ENCODE data around the gene TMEM254.
"Not testable (repeated sequence)": the region's sequence is repeated elsewhere in the genome, so short reads cannot be mapped to it uniquely, and the experiment has no call there.

Gene TMEM254

DNA sequence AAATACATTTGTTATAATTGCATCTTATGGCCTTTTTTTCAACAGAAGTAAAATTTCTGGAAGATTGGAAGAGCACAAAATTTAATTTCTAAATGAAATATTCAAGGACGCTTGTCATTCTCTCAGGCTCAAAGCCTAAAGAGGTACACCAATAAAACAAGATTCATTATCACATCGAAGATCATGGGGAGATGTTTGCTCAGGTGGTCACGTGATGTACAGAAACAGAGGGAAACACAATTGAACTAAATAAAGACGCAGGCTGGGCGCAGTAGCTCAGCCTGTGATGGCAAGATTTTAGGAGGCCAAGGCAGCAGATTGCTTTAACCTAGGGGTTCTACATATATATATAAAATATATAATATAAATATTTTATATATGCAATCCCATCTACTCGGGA lies 37.3 kb upstream of the TMEM254 start:
- Histone ChIP-seq H3K9me3 (ENCODE audit: control insufficient read depth, low read length) (no peaks in the 10 kb centered on the region), H3K9ac (ENCODE audit: low read length) (no peak overlapping the region), H3K4me2 (ENCODE audit: low read length, poor library complexity, severe bottlenecking) (no peak overlapping the region), H3K18ac (ENCODE audit: low read depth in 1 of 2, low read length in 2 of 2) (no peak overlapping the region), H3K4me3 (ENCODE audit: insufficient read depth in 1 of 2, low read depth in 1 of 2, low read length in 2 of 2) (no peak overlapping the region), H2AK5ac (ENCODE audit: low read length, severe bottlenecking) (no peak overlapping the region), H2BK12ac (ENCODE audit: low read length in 2 of 2) (no peak overlapping the region), H3K27ac (ENCODE audit: low read length, poor library complexity, severe bottlenecking) (no peak overlapping the region), H3K23ac (ENCODE audit: low read length in 2 of 2) (no peak overlapping the region), H2BK5ac (ENCODE audit: low read depth, low read length, poor library complexity, severe bottlenecking) (no peak overlapping the region), H3K4ac (ENCODE audit: low read depth in 1 of 2, low read length in 2 of 2) (no peak overlapping the region), H3K14ac (ENCODE audit: low read length in 2 of 2) (no peak overlapping the region), H3K36me3 (ENCODE audit: control insufficient read depth in 1 of 2, insufficient read depth in 2 of 2, low read depth in 1 of 2, low read length in 2 of 2) (no peaks in the 10 kb centered on the region), H2AFZ (ENCODE audit: low read depth, low read length) (no peak overlapping the region), H2BK15ac (ENCODE audit: low read depth, poor library complexity, severe bottlenecking) (no peak overlapping the region), H3K27me3 (ENCODE audit: control insufficient read depth in 1 of 2, insufficient read depth in 1 of 2, low read length in 2 of 2) (no peaks in the 10 kb centered on the region), H4K8ac (ENCODE audit: low read length) (no peak overlapping the region), H3K79me1 (replicated peaks; ENCODE audit: low read length, poor library complexity, severe bottlenecking) (no peaks in the 10 kb centered on the region), H2BK120ac (ENCODE audit: low read depth, low read length) (no peak overlapping the region), H4K91ac (ENCODE audit: low read length) (no peak overlapping the region), H3K4me1 (ENCODE audit: control insufficient read depth, insufficient read depth, low read depth, low read length) (no peaks in the 10 kb centered on the region)
- DNase-seq, result no peak
- WGBS, result 92% methylated on average over 3 of the region's 6 CpGs

DNA sequence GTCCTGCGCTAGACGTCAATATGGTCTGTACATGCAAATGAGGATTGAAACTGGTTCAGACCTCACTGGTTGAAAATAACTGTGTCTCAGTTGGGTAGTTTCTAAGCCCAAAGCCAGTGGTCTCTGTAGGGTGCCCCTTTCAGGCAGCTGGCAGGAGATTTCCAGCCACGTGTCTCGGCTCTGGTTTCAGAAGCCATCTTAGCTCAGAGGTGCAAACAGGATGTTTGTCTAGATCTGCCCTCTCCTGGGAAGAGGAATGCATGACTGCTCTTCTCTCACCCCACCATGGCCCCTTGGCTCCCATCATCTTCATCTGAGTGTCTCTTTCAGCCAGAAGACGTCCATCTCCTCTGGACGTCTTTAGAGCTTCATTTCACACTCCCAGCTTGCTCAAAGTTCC lies 33.5 kb upstream of the TMEM254 start:
- not testable (repeated sequence) for H3K14ac ChIP-seq (ENCODE audit: low read length in 2 of 2); H3K4ac ChIP-seq (ENCODE audit: low read depth in 1 of 2, low read length in 2 of 2)

DNA sequence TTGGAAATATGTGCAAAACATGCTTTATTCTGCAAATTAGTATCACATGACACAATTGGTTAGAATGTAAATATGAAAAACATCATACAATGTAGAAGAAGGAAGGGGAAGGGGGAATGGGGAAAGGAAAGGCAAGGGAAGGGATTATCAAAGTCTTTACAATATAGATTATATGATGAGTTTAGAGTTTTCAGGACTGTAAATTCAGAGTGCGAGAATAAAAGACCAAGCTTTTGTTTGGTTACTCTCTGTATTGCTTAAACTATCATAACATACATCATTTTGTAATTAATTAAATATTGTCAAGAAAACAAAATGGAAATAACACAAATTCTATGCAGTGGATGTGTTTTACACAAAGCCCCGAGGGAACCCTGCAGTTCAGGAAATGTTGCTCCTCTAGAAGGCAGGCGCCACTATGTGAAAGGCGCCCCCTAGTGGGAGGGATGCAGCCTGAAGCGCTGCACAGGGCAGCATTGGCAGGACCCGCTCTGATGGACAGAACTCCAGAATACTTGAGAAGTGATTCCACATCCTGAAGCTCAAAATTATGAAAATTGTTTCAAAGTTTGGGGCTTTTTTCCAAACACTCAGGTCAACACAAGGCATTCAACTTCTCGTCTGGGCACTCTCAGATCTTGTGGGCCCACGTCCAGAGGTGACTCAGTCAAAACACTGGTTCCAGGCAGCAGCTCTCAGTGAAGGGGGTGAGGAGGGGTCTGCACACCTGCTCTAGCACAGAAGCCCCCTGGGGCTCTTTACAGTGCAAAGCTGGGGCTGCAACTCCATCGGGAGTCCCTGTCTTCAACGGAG lies 31.6 kb upstream of the TMEM254 start:
- Histone ChIP-seq H3K27ac (ENCODE audit: low read length, poor library complexity, severe bottlenecking) (no peak overlapping the region), H4K8ac (ENCODE audit: low read length) (no peak overlapping the region), H3K36me3 (ENCODE audit: control insufficient read depth in 1 of 2, insufficient read depth in 2 of 2, low read depth in 1 of 2, low read length in 2 of 2) (no peaks in the 10 kb centered on the region), H2BK120ac (ENCODE audit: low read depth, low read length) (no peak overlapping the region), H3K79me1 (replicated peaks; ENCODE audit: low read length, poor library complexity, severe bottlenecking) (no peaks in the 10 kb centered on the region), H3K27me3 (ENCODE audit: control insufficient read depth in 1 of 2, insufficient read depth in 1 of 2, low read length in 2 of 2) (peaks cover 0 to 11% of the 10 kb centered on the region in 2 experiments), H2AK5ac (ENCODE audit: low read length, severe bottlenecking) (no peak overlapping the region), H3K4me1 (ENCODE audit: control insufficient read depth, insufficient read depth, low read depth, low read length) (no peaks in the 10 kb centered on the region), H2BK5ac (ENCODE audit: low read depth, low read length, poor library complexity, severe bottlenecking) (no peak overlapping the region), H4K91ac (ENCODE audit: low read length) (no peak overlapping the region), H3K4ac (ENCODE audit: low read depth in 1 of 2, low read length in 2 of 2) (no peak overlapping the region), H3K4me3 (ENCODE audit: insufficient read depth in 1 of 2, low read depth in 1 of 2, low read length in 2 of 2) (no peak overlapping the region), H2BK12ac (ENCODE audit: low read length in 2 of 2) (no peak overlapping the region), H3K9ac (ENCODE audit: low read length) (no peak overlapping the region), H2AFZ (ENCODE audit: low read depth, low read length) (no peak overlapping the region), H3K23ac (ENCODE audit: low read length in 2 of 2) (no peak overlapping the region), H3K9me3 (ENCODE audit: control insufficient read depth, low read length) (no peaks in the 10 kb centered on the region), H3K4me2 (ENCODE audit: low read length, poor library complexity, severe bottlenecking) (no peak overlapping the region), H3K14ac (ENCODE audit: low read length in 2 of 2) (no peak overlapping the region), H2BK15ac (ENCODE audit: low read depth, poor library complexity, severe bottlenecking) (no peak overlapping the region), H3K18ac (ENCODE audit: low read depth in 1 of 2, low read length in 2 of 2) (no peak overlapping the region)
- DNase-seq, result peak; percentile 62
- 44% methylated on average over 9 of the region's 10 CpGs for WGBS

More for the DNA sequence above, 33.5 kb upstream of the TMEM254 start:
- H2BK120ac ChIP-seq (ENCODE audit: low read depth, low read length); DNase-seq; H3K4me2 ChIP-seq (ENCODE audit: low read length, poor library complexity, severe bottlenecking); H2BK15ac ChIP-seq (ENCODE audit: low read depth, poor library complexity, severe bottlenecking); H2AK5ac ChIP-seq (ENCODE audit: low read length, severe bottlenecking); H3K23ac ChIP-seq (ENCODE audit: low read length in 2 of 2); H3K18ac ChIP-seq (ENCODE audit: low read depth in 1 of 2, low read length in 2 of 2); H3K79me1 ChIP-seq (replicated peaks; ENCODE audit: low read length, poor library complexity, severe bottlenecking); H4K8ac ChIP-seq (ENCODE audit: low read length); H3K27ac ChIP-seq (ENCODE audit: low read length, poor library complexity, severe bottlenecking); H3K9ac ChIP-seq (ENCODE audit: low read length); H3K36me3 ChIP-seq (ENCODE audit: control insufficient read depth in 1 of 2, insufficient read depth in 2 of 2, low read depth in 1 of 2, low read length in 2 of 2); H3K4me1 ChIP-seq (ENCODE audit: control insufficient read depth, insufficient read depth, low read depth, low read length); H4K91ac ChIP-seq (ENCODE audit: low read length); H3K9me3 ChIP-seq (ENCODE audit: control insufficient read depth, low read length); H2BK12ac ChIP-seq (ENCODE audit: low read length in 2 of 2); H2AFZ ChIP-seq (ENCODE audit: low read depth, low read length); H2BK5ac ChIP-seq (ENCODE audit: low read depth, low read length, poor library complexity, severe bottlenecking); H3K4me3 ChIP-seq (ENCODE audit: insufficient read depth in 1 of 2, low read depth in 1 of 2, low read length in 2 of 2): not testable (repeated sequence)
- H3K27me3 ChIP-seq (ENCODE audit: control insufficient read depth in 1 of 2, insufficient read depth in 1 of 2, low read length in 2 of 2), result peaks cover 0 to 11% of the 10 kb centered on the region in 2 experiments
- 77% methylated on average over 6 of the region's 6 CpGs for WGBS

DNA sequence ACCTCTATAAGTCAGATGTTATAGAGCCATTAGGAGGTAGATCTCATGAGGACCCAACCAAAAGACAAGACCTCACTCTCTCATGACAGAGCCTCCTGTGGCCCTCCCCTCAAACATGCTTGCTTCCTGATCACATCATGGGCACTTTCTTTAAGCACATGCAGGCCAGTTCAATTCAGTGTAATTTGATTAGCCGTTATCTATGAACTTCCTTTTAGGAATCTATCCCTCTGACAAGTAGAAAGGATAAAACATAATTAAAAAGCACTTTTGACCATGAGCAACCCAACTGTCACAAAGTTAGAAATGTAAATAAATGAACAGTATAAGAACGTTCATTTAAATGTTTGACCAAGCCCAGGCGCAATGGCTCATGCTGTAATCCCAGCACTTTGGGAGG lies 27.7 kb upstream of the TMEM254 start:
- Histone ChIP-seq H3K36me3 (ENCODE audit: control insufficient read depth in 1 of 2, insufficient read depth in 2 of 2, low read depth in 1 of 2, low read length in 2 of 2) (no peaks in the 10 kb centered on the region), H3K9me3 (ENCODE audit: control insufficient read depth, low read length) (no peaks in the 10 kb centered on the region), H3K4me3 (ENCODE audit: insufficient read depth in 1 of 2, low read depth in 1 of 2, low read length in 2 of 2) (no peak overlapping the region), H4K91ac (ENCODE audit: low read length) (no peak overlapping the region), H2BK5ac (ENCODE audit: low read depth, low read length, poor library complexity, severe bottlenecking) (no peak overlapping the region), H3K4ac (ENCODE audit: low read depth in 1 of 2, low read length in 2 of 2) (no peak overlapping the region), H3K4me2 (ENCODE audit: low read length, poor library complexity, severe bottlenecking) (no peak overlapping the region), H2BK12ac (ENCODE audit: low read length in 2 of 2) (no peak overlapping the region), H3K18ac (ENCODE audit: low read depth in 1 of 2, low read length in 2 of 2) (no peak overlapping the region), H4K8ac (ENCODE audit: low read length) (no peak overlapping the region), H2AFZ (ENCODE audit: low read depth, low read length) (no peak overlapping the region), H2BK120ac (ENCODE audit: low read depth, low read length) (no peak overlapping the region), H3K23ac (ENCODE audit: low read length in 2 of 2) (no peak overlapping the region), H3K9ac (ENCODE audit: low read length) (no peak overlapping the region), H2AK5ac (ENCODE audit: low read length, severe bottlenecking) (no peak overlapping the region), H2BK15ac (ENCODE audit: low read depth, poor library complexity, severe bottlenecking) (no peak overlapping the region), H3K4me1 (ENCODE audit: control insufficient read depth, insufficient read depth, low read depth, low read length) (no peaks in the 10 kb centered on the region), H3K14ac (ENCODE audit: low read length in 2 of 2) (no peak overlapping the region), H3K79me1 (replicated peaks; ENCODE audit: low read length, poor library complexity, severe bottlenecking) (no peaks in the 10 kb centered on the region), H3K27ac (ENCODE audit: low read length, poor library complexity, severe bottlenecking) (no peak overlapping the region), H3K27me3 (ENCODE audit: control insufficient read depth in 1 of 2, insufficient read depth in 1 of 2, low read length in 2 of 2) (peaks cover 0 to 11% of the 10 kb centered on the region in 2 experiments)
- DNase-seq, result no peak
- whole genome bisulfite sequencing, result 87% methylated on average over 3 of the region's 3 CpGs
